HepG2 (cell line): ENCODE measurements around the gene HSF2BP. TPM values are rescaled to one million over a fixed set of nuclear protein-coding genes. Genes with fewer than 3 reads are reported as not detected.
"Not testable (repeated sequence)": the region's sequence is repeated elsewhere in the genome, so short reads cannot be mapped to it uniquely, and the experiment has no call there.

Source experiments
- ATAC-seq: fragments of 200-7000 bp; cut with Tn5 transposase; 3 replicates; pipeline ENCODE4 v1.9.1; 2020; ENCODE audit warnings: mild to moderate bottlenecking, moderate library complexity
- BruUV-seq: library from RNA; stranded (reverse); fragments of 400-500 nt; replicated peaks from 2 replicates; lab custom pipeline; 2021; lab: Mats Ljungman, UMichigan
- CTCF ChIA-PET: fragments of 300-600 bp; formaldehyde crosslinking; extraction: SDS; loops from one replicate; lab custom pipeline; 2021; ENCODE audit warnings: low total read pairs, inconsistent platforms, low intra/inter-chr PET ratio; lab: Yijun Ruan, JAX
- POLR2A ChIA-PET: fragments of 350-600 bp; sonication (Branson Sonifier 250); formaldehyde crosslinking; loops from one replicate; lab custom pipeline; 2020; ENCODE audit warnings: antibody characterized with exemption, inconsistent platforms; lab: Yijun Ruan, JAX
- DNase-seq: peaks from one replicate; pipeline ENCODE4 v3.0.0-alpha.2; 2015; ENCODE audit warnings: low spot score
- FAIRE-seq: peaks from 3 replicates; lab custom pipeline; 2011; peaks lifted over from hg19 to GRCh38; lab: Jason Lieb, UNC
- H2AFZ ChIP-seq: one replicate; pipeline ENCODE4 v1.6.1; 2011; ENCODE audit warnings: low read length, inconsistent platforms
- H3K27ac ChIP-seq: fragments of 300-600 bp; 3 replicates; pipeline ENCODE4 v1.8.0; 2011; ENCODE audit warnings: mixed run types, mild to moderate bottlenecking, mixed read lengths, low read length, inconsistent platforms; ENCODE audit not compliant: insufficient read depth; ENCODE audit errors: extremely low read length
- H3K27me3 ChIP-seq, 2 experiments: fragments of 200-600 bp in 1 of 2; 2 replicates in 1 of 2; 3 replicates in 1 of 2; pipeline versions ENCODE4 v1.6.0 to v1.8.0; 2011; ENCODE audit warnings: low read length in 2 of 2, mild to moderate bottlenecking in 2 of 2, moderate library complexity in 2 of 2, inconsistent platforms in 1 of 2; ENCODE audit not compliant: insufficient read depth in 2 of 2, control insufficient read depth in 1 of 2
- H3K36me3 ChIP-seq, 2 experiments: fragments of 200-600 bp in 1 of 2; replicated peaks in 1 of 2; 2 replicates in 1 of 2; 3 replicates in 1 of 2; pipeline versions ENCODE4 v1.5.1 to v1.8.0; 2011; ENCODE audit warnings: low read length in 2 of 2, inconsistent platforms in 1 of 2; ENCODE audit not compliant: insufficient read depth in 2 of 2, control insufficient read depth in 1 of 2
- H3K4me1 ChIP-seq: 2 replicates; pipeline ENCODE4 v1.5.1; 2012; ENCODE audit warnings: low read length, inconsistent platforms; ENCODE audit not compliant: insufficient read depth
- H3K4me2 ChIP-seq: 2 replicates; pipeline ENCODE4 v1.6.0; 2011; ENCODE audit warnings: low read depth, low read length, inconsistent platforms
- H3K4me3 ChIP-seq, 3 experiments: fragments of 200-600 bp in 1 of 3; sonication (generic), shearing (Covaris generic) in 1 of 3; replicated peaks in 1 of 3; 2 replicates each; pipeline ENCODE4 v1.5.1; 2011 to 2016; ENCODE audit warnings: low read length in 3 of 3, inconsistent platforms in 2 of 3, low read depth in 2 of 3, mild to moderate bottlenecking in 2 of 3, control low read depth in 1 of 3, mixed read lengths in 1 of 3; ENCODE audit not compliant: insufficient read depth in 1 of 3
- H3K79me2 ChIP-seq: one replicate; pipeline ENCODE4 v1.6.1; 2011; ENCODE audit warnings: low read length, inconsistent platforms; ENCODE audit not compliant: insufficient read depth
- H3K9ac ChIP-seq: 2 replicates; pipeline ENCODE4 v1.6.0; 2011; ENCODE audit warnings: mild to moderate bottlenecking, low read depth, low read length, inconsistent platforms; ENCODE audit not compliant: insufficient read depth
- H3K9me3 ChIP-seq: 2 replicates; pipeline ENCODE4 v1.5.1; 2012; ENCODE audit warnings: mild to moderate bottlenecking, low read length
- H4K20me1 ChIP-seq: 2 replicates; pipeline ENCODE4 v1.6.0; 2011; ENCODE audit warnings: inconsistent platforms, mild to moderate bottlenecking, low read length, moderate library complexity; ENCODE audit not compliant: insufficient read depth
- WGBS: methylation state at CpG from one replicate; pipeline ENCODE4 v1.1.6; 2017; ENCODE audit warnings: low lambda C conversion rate; 5-methylcytosine and 5-hydroxymethylcytosine counted together
- in situ Hi-C: cut with HindIII; loops from 2 replicates; pipeline ENCODE4 v1.10.0; 2017; ENCODE audit warnings: low pct_unique_long_range_greater_than_20kb; ENCODE audit not compliant: extremely low pct_ligation_motif_present
- intact Hi-C: fragments of 100-400 bp; cut with micrococcal nuclease; formaldehyde crosslinking; loops from one replicate; pipeline ENCODE4 v1.10.0; 2022; ENCODE audit not compliant: unreplicated experiment
- microRNA-seq: library from miRNA; unstranded; fragments of <30 nt; microRNA quantifications from one replicate; pipeline ENCODE4, GENCODE V29; 2020
- polyA plus RNA-seq, 8 experiments: library from polyadenylated mRNA; depleted of rRNA in 3 of 8; stranded (reverse) in 7 of 8; unstranded in 1 of 8; fragments of >200 nt; fragmentation: Illumina TruSeq in 4 of 8; extraction: Trizol in 4 of 8; gene quantifications; 2 replicates each; pipeline versions ENCODE4 v1.2.1 to v1.2.3, GENCODE V29; 2011 to 2016; ENCODE audit warnings: low read depth in 4 of 8, missing spikeins in 1 of 8, mixed read lengths in 1 of 8; ENCODE audit not compliant: insufficient read depth in 1 of 8
- small RNA-seq, 3 experiments: library from RNA; depleted of rRNA; stranded (forward); fragments of <200 nt; gene quantifications; one replicate each; pipeline ENCODE3, GENCODE V24; 2012; ENCODE audit warnings: low read depth in 2 of 3, low replicate concordance in 1 of 3; ENCODE audit not compliant: insufficient read length in 3 of 3, insufficient read depth in 2 of 3
- total RNA-seq, 5 experiments: library from RNA; depleted of rRNA; stranded (reverse); fragments of >200 nt; fragmentation: Illumina TruSeq; extraction: Trizol; gene quantifications; 2 replicates each; pipeline ENCODE4 v1.2.3, GENCODE V29; 2016; ENCODE audit warnings: low read depth in 1 of 5

Gene HSF2BP
- total and polyA plus RNA-seq, 2 of the 13 experiments (the other 11 are each of a cell fraction or from before 2014, with no cell fraction given): 0.67 to 2.2 TPM

DNA sequence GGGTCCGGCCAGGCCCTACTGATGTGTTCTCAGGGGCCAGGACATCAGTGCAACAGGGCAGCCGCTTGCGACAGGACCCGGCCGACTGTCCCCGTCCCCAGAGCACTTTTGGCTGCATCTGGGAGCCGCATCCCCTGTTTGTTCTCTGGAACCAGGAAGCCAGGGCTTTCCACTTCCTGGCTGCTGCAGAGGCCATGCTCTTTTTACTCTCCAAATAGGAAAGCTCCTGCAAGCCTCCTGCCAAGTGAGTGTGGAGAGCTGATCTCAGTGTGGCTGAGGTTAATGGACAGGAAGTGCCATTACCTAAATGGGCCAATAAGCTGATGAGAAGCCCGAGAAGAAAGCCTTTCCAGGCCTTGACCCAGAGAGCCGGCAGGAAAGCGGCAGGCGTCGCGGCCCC, 180.1 kb downstream of the HSF2BP start:
- in situ Hi-C loops: not testable (repeated sequence)

More for the DNA sequence above, 180.1 kb downstream of the HSF2BP start:
- H3K27ac ChIP-seq, CTCF ChIA-PET, H3K4me2 ChIP-seq, H4K20me1 ChIP-seq, FAIRE-seq, H3K36me3 ChIP-seq, H3K4me1 ChIP-seq, H3K9ac ChIP-seq, ATAC-seq, H3K4me3 ChIP-seq, H3K27me3 ChIP-seq, BruUV-seq, intact Hi-C loops, H2AFZ ChIP-seq, POLR2A ChIA-PET, H3K9me3 ChIP-seq, H3K79me2 ChIP-seq, DNase-seq: not testable (repeated sequence)
- no CpG with 5 or more reads among the region's 13 CpGs for WGBS

Small RNAs within 50 kb of the gene (microRNA-seq; reads per million reads assigned to microRNA genes)
- gene MIR6070: not detected

Small RNAs within 50 kb of the gene (small RNA-seq; reads per million reads assigned to genes)
- 0 reads per million in 3 experiments for gene MIR6070

Other genes starting within 250 kb of the HSF2BP start
- 4.5 and 5.2 TPM in 2 replicates for gene SIK1, start 232.4 kb downstream of the HSF2BP start, total RNA-seq (2016; rRNA removed; fragmentation: Illumina TruSeq; extraction: Trizol)
- gene SIK1, start 232.4 kb downstream of the HSF2BP start, polyA plus RNA-seq (2011; rRNA removed): 11.8 and 14.5 TPM in 2 replicates
- gene RRP1B, start 72 bp upstream of the HSF2BP start, total RNA-seq (2016; rRNA removed; fragmentation: Illumina TruSeq; extraction: Trizol): 46.2 and 58.2 TPM in 2 replicates
- 16.3 TPM in 2 replicates for gene RRP1B, start 72 bp upstream of the HSF2BP start, polyA plus RNA-seq (2011; rRNA removed)
- gene PDXK, start 59.6 kb upstream of the HSF2BP start, total RNA-seq (2016; rRNA removed; fragmentation: Illumina TruSeq; extraction: Trizol): 114 and 151 TPM in 2 replicates
- gene PDXK, start 59.6 kb upstream of the HSF2BP start, polyA plus RNA-seq (2011; rRNA removed): 165 and 184 TPM in 2 replicates
- gene CSTB, start 116.8 kb upstream of the HSF2BP start, total RNA-seq (2016; rRNA removed; fragmentation: Illumina TruSeq; extraction: Trizol): 11.7 and 15.8 TPM in 2 replicates
- 94.1 and 110 TPM in 2 replicates for gene CSTB, start 116.8 kb upstream of the HSF2BP start, polyA plus RNA-seq (2011; rRNA removed)
- gene RRP1, start 130.1 kb upstream of the HSF2BP start, total RNA-seq (2016; rRNA removed; fragmentation: Illumina TruSeq; extraction: Trizol): 24.6 and 35.1 TPM in 2 replicates
- gene RRP1, start 130.1 kb upstream of the HSF2BP start, polyA plus RNA-seq (2011; rRNA removed): 20.1 and 22.2 TPM in 2 replicates
- 46.8 and 54.4 TPM in 2 replicates for gene AGPAT3, start 205.7 kb upstream of the HSF2BP start, total RNA-seq (2016; rRNA removed; fragmentation: Illumina TruSeq; extraction: Trizol)
- gene AGPAT3, start 205.7 kb upstream of the HSF2BP start, polyA plus RNA-seq (2011; rRNA removed): 32.2 and 40.5 TPM in 2 replicates